Muscle of arm (tissue), 12 donors: Measurements from ENCODE around the gene NPHP3. TPM values are rescaled to one million over a fixed set of nuclear protein-coding genes. Genes with fewer than 3 reads are reported as not detected.

Experiments used
- DNase-seq: peaks from one replicate; pipeline ENCODE4 v3.0.0-alpha.2; 2013
- polyA plus RNA-seq, 12 donors: library from polyadenylated mRNA; unstranded; fragments of 120-200 nt; gene quantifications; one replicate each; pipeline ENCODE4 v1.2.1, GENCODE V29; 2013; ENCODE audit not compliant: insufficient read length in 12 of 12

Gene NPHP3
- polyA plus RNA-seq, 12 donors, result 24.7 to 67.3 (median 37.7) TPM; not detected in 1

DNA sequence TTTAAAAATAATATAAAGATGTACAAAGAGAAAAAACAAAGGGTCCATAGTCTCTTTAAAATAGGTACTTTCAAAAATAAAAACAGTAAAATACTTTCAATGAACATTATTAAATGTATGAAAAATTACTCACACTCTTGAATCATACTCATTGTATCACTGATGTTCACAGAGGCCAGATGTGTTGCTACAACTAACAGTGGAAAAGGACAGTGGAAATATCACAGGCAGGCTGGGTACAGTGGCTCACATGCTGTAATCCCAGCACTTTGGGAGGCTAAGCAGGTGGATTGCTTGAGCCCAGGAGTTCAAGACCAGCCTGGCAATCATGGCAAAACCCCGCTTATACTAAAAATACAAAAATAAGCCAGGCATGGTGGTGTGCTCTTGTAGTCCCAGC is 26.8 kb downstream of the NPHP3 start:
- DNase-seq, result no peak

DNA sequence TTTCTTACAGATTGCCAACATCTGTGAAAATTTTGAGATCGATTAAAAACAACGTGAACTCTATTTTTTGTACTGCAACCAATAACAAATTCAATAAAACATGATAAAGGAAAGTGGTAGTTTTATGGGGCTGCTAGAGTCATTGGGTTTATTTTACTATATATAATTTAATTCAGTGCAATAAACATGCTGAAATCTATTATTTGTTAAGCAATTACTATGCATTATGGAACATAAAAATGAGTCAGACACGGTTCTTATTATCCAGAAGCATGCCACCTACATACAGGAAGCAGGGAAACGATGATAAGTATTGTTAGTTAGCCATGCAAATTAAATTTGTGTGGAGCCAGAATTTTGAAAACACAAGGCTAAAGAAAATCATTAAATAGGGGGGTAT is 27.2 kb downstream of the NPHP3 start:
- no peak for DNase-seq

- no peak for DNase-seq
Measured at GRCh38 chr3:132690040-132690439, 32.2 kb downstream of the NPHP3 start.

GRCh38 chr3:132682201-132682600 is 40.0 kb downstream of the NPHP3 start:
- DNase-seq, result peak; percentile 36

- peak; percentile 42 for DNase-seq
Measured at GRCh38 chr3:132681421-132681820, 40.8 kb downstream of the NPHP3 start.

DNA sequence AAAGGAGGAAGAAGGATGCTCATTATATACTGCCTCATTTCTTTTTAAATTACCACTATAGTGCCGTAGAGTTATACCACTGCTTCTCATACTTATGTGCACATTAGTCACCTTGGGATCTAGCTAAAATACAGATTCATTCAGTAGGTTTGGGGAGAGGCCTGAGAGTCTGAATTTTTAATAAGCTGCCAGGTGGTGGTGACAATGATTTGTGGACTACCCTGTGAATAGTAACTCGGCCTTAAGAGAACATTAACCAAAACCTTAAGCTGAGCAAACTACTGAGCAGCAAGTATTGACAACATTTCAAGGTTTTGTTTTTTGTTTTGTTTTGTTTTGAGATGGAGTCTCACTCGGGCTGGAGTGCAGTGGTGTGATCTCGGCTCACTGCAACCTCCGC is 42.3 kb downstream of the NPHP3 start:
- no peak for DNase-seq

- DNase-seq, result no peak
Measured at GRCh38 chr3:132675408-132675807, 46.8 kb downstream of the NPHP3 start.

- no peak for DNase-seq
Measured at GRCh38 chr3:132669256-132669777, 52.9 kb downstream of the NPHP3 start.

DNA sequence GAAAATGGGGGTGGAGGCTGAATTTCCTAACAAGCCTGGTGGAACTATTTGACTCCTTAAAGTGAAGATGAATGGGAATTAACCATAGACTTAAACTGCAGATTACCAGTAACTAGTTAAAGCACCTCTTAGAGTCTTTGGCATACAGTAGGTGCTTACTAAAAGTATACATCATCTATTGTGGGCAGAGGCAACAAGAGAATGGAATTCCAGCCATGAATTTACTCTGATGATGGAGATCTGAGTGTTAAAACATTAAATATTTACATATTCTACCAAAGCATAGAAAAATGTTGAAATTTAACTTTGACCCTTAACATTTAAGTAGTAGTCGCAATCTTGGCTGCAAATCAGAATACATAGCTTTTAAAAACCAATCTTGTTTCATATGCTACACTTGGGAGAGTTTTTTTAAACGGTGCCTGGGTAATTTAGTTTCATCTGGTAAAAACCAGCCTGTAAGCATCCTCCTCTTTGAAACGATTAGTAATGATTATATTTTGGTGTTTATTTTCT is 56.9 kb downstream of the NPHP3 start:
- DNase-seq, result no peak

DNA sequence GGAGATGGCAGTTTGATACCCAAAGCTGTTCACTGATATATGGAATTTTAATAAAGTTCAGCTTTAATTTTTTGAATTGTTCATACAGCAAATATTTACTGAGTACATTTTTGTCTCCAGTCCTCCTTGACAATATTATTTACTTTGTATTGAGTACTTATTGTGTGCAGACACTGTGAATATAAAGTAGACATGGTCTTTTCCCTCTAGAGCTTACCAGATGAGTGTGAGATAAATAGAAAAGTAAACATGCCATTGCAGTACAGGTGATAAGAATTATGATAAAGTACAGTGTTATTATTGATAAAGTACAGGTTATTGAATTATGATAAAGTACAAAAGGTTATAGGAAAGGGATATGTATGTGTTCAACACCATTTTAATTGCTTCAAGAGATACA is 60.0 kb downstream of the NPHP3 start:
- no peak for DNase-seq

DNA sequence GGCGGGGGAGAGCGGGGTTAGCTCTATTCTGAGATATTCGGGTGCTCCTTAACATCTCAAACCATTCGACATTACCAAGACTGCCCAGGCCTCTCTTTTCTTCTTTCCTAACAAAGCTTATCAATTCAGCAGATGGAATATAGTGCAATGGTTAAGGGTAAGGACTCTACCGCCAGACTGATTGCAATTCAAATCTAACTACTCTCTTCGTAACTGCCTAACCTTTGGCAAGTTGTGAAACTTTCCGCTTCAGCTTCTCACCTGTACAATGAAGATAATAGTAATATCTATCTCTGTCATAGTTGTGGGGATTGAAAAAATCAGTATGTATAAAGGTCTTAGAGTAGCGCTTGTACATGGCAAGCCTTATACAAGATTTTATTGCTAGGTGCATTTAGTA is 61.1 kb downstream of the NPHP3 start:
- DNase-seq, result no peak

DNA sequence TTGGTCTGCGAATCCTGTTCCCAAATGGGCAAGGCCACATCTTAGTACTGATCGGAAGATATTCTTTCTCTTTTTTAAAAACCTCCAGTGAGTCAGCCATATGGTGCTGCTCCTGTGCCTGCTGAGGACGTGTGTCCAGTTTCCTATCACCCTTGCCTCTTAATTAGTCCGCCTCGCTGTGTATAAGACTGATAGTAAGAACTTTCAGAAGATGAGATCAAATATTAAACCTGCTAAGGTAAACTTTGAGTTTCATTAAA is 61.5 kb downstream of the NPHP3 start:
- no peak for DNase-seq

- DNase-seq, result peak; percentile 51
Measured at GRCh38 chr3:132660052-132660810, 62.0 kb downstream of the NPHP3 start, which contains the start of gene UBA5. Gene UBA5 (plus strand): TSS chr3:132660329. CDS start chr3:132660538, 209 bp downstream.

DNA sequence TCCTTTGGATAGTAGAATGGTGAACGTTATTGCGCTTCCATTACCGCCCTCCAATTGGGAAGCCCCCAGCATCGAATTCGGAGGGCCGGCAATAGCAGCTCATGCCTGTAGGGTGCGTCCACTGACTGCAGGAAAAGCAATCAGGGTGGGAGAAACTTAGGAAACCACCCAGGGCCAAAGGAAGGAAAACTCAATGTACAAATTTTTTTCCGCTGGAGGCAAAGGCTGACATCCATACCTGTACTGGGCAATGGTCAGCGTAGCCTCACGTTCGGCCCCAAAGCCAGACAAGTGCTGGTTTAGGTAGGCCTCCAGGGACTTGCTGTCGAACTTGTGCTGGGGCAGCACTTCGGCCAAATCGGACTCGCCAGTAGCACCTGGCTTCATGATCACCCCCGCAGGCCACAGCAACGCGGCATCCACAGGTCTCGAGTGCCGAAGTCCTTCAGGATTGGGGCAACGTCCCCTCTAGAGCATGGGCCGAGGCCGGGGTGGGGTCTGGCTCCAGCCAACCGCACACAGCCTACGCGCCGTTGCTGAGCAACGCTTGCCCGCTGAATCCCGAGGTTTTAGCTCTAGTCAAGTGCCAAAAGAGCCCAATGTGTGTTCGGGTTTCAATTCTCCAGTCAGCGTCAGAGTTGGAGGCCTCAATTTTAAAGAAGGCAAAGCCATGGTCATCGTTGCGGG is 62.7 kb downstream of the NPHP3 start, which contains the start of gene ACAD11:
ACAD11 (minus strand) TSS at position 445 of the 687 bp plus-strand sequence; CDS start at position 387, 58 bp downstream.
- DNase-seq, result peak; percentile 83

- DNase-seq, result no peak
Measured at GRCh38 chr3:132659000-132659364, 63.2 kb downstream of the NPHP3 start.

DNA sequence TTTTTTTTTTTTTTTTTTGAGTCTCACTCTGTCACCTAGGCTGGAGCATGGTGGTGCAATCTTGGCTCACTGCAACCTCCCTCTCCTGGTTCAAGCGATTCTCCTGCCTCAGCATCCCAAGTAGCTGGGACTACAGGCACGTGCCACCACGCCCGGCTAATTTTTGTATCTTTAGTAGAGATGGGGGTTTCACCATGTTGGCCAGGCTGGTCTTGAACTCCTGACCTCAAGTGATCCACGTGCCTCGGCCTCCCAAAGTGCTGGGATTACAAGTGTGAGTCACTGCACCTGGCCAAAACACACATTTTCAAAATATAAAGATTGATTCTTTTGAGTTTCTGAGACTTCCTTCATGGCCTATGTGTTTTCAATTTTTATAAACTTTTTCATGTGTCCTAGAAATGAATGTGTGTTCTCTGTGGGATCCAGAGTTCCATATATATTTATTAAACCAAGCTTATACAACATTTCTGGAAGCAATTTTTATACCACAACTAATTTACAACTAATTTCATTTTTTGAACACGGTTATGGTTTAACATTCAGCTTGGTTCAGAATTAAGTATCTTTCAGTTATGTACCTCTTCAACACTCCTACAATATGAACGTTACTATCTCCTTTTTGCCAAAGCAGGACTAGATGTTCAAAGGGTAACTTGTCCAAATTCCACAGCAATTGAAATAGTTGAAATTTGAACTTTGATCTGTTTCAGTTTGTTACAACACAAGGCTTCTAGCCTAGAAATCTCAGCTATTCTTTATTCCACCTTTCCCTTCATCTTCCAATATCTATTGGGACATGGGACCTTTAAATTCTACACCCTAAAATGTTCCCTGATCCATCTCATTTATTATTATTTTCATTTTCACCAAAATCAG is 64.1 kb downstream of the NPHP3 start:
- DNase-seq, result no peak

- no peak for DNase-seq
Measured at GRCh38 chr3:132655471-132655870, 66.7 kb downstream of the NPHP3 start.

DNA sequence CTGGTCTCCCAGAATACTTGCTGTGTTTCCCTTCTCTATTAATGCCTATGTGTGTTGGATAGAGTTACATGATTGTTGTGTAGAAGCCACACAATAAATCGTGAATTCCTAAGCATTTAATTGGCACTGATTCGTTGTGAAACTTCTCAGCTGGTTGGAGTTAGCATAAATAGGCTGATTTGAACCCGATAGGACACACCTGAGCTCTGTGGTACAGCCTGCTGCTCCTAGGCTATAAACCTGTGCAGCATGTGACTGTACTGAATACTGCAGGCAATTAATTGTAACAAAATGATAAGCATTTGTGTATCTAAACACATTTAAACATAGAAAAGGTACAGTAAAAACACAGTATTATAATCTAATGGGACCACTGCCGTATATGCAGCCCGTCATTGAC is 67.5 kb downstream of the NPHP3 start:
- no peak for DNase-seq

DNA sequence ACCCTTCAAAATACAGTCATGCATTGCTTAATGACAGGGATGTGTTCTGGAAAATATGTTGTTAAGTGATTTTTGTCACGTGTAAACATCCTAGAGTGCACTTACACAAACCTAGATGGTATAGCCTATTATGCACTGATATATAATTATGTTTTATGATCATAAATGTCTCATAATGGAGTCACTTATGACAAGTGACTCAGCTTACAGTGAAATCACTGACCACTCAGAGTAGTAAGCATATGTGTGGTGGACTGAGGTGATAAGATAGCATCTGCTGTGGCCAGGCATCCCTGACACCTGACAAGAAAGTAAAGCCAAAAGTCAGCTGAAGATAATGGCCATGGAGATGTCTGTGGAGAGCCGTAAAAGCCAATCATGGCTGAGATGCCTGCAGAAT is 68.0 kb downstream of the NPHP3 start:
- DNase-seq, result no peak

GRCh38 chr3:132652640-132653270 is 69.5 kb downstream of the NPHP3 start:
- peak; percentile 7 for DNase-seq

DNA sequence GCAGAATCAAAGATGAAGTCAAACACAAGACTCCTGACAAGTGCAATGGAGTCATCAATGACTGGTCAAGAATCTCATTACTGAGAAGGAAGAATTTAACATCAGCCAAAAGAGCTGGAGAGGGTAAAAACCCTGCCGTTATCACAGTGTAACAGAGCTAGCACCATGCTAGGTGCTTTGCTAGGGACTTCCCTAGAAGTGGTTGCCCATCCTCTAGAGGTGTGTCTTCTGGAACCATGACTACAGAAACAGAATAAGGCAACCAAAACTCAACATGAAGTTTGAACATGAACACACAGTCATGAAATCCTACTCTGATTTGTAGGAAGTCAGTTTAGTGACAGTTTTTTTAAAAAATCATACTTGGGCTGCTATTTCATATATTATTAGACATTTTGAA is 72.1 kb downstream of the NPHP3 start:
- no peak for DNase-seq

GRCh38 chr3:132645058-132645457 is 77.2 kb downstream of the NPHP3 start:
- no peak for DNase-seq
